ENCODE measurements around the gene CWC22.
"Not testable (repeated sequence)": the region's sequence is repeated elsewhere in the genome, so short reads cannot be mapped to it uniquely, and the experiment has no call there.

The CWC22 gene

GRCh38 chr2:179951680-179952079 lies 55.4 kb downstream of the CWC22 start:
- DNase-seq (ENCODE audit: low read depth in 2 of 2) = no peak

- no peak for DNase-seq (ENCODE audit: low read depth in 2 of 2)
These were observed 56.7 kb downstream of the CWC22 start for GRCh38 chr2:179950391-179950790.

- DNase-seq (ENCODE audit: low read depth in 2 of 2) = no peak
These were observed 57.7 kb downstream of the CWC22 start for GRCh38 chr2:179949438-179949837.

- no peak for DNase-seq (ENCODE audit: low read depth in 2 of 2)
These were observed 59.0 kb downstream of the CWC22 start for GRCh38 chr2:179948058-179948457.

- no peak for DNase-seq (ENCODE audit: low read depth in 2 of 2)
These were observed 60.1 kb downstream of the CWC22 start for GRCh38 chr2:179946810-179947615.

GRCh38 chr2:179946346-179946745 lies 60.8 kb downstream of the CWC22 start:
- no peak for DNase-seq (ENCODE audit: low read depth in 2 of 2)

- DNase-seq (ENCODE audit: low read depth in 2 of 2) = no peak
These were observed 67.8 kb downstream of the CWC22 start for GRCh38 chr2:179939259-179939658.

- no peak for DNase-seq (ENCODE audit: low read depth in 2 of 2)
These were observed 69.1 kb downstream of the CWC22 start for GRCh38 chr2:179938026-179938425.

- DNase-seq (ENCODE audit: low read depth in 2 of 2) = no peak
These were observed 70.4 kb downstream of the CWC22 start for GRCh38 chr2:179936654-179937053.

GRCh38 chr2:179936141-179936540 lies 71.0 kb downstream of the CWC22 start:
- no peak for DNase-seq (ENCODE audit: low read depth in 2 of 2)

- no peak for DNase-seq (ENCODE audit: low read depth in 2 of 2)
These were observed 74.3 kb downstream of the CWC22 start for GRCh38 chr2:179932786-179933185.

- no peak for DNase-seq (ENCODE audit: low read depth in 2 of 2)
These were observed 75.6 kb downstream of the CWC22 start for GRCh38 chr2:179931502-179931901.

GRCh38 chr2:179929997-179930396 lies 77.1 kb downstream of the CWC22 start:
- DNase-seq (ENCODE audit: low read depth in 2 of 2) = not testable (repeated sequence)

- DNase-seq (ENCODE audit: low read depth in 2 of 2) = no peak
These were observed 80.1 kb downstream of the CWC22 start for GRCh38 chr2:179927041-179927440.

GRCh38 chr2:179925713-179926112 lies 81.4 kb downstream of the CWC22 start:
- no peak for DNase-seq (ENCODE audit: low read depth in 2 of 2)

GRCh38 chr2:179917272-179917671 lies 89.8 kb downstream of the CWC22 start:
- DNase-seq (ENCODE audit: low read depth in 2 of 2) = no peak

- DNase-seq (ENCODE audit: low read depth in 2 of 2) = no peak
These were observed 91.6 kb downstream of the CWC22 start for GRCh38 chr2:179915395-179915992.

GRCh38 chr2:179913809-179914208 lies 93.3 kb downstream of the CWC22 start:
- DNase-seq (ENCODE audit: low read depth in 2 of 2) = no peak

GRCh38 chr2:179911569-179911968 lies 95.5 kb downstream of the CWC22 start:
- no peak for DNase-seq (ENCODE audit: low read depth in 2 of 2)

GRCh38 chr2:179910735-179911113 lies 96.4 kb downstream of the CWC22 start:
- no peak for DNase-seq (ENCODE audit: low read depth in 2 of 2)

- DNase-seq (ENCODE audit: low read depth in 2 of 2) = no peak
These were observed 97.0 kb downstream of the CWC22 start for GRCh38 chr2:179909845-179910734.

- DNase-seq (ENCODE audit: low read depth in 2 of 2) = no peak
These were observed 106.4 kb downstream of the CWC22 start for GRCh38 chr2:179900655-179901054.

All from stimulated activated CD8-positive, alpha-beta memory T cell treated with anti-CD3 and anti-CD28 coated beads, Interleukin-7, amount 100 ng/mL, for 4 hours (primary cell).